Activated naive CD8-positive, alpha-beta T cell treated with anti-CD3 and anti-CD28 coated beads, Interleukin-2, amount 50 U/mL, for 24 hours (primary cell): Measurements from ENCODE around the gene PRKCB.
"Not testable (repeated sequence)": the region's sequence is repeated elsewhere in the genome, so short reads cannot be mapped to it uniquely, and the experiment has no call there.

Experiments
- ATAC-seq: fragments of 150-1000 bp; cut with Tn5 transposase; one replicate; pipeline ENCODE4 v1.10.0; 2021
- DNase-seq: peaks from one replicate; pipeline ENCODE4 v3.0.0; 2021
- H3K27ac Mint-ChIP-seq: one replicate; pipeline ENCODE4 v1.8.0; 2021; ENCODE audit warnings: mild to moderate bottlenecking, mixed read lengths
- H3K27me3 Mint-ChIP-seq: one replicate; pipeline ENCODE4 v1.8.0; 2021; ENCODE audit warnings: mixed read lengths
- H3K36me3 Mint-ChIP-seq: one replicate; pipeline ENCODE4 v1.8.0; 2021; ENCODE audit warnings: low read depth, mixed read lengths
- H3K4me1 Mint-ChIP-seq: one replicate; pipeline ENCODE4 v1.8.0; 2021; ENCODE audit warnings: mixed read lengths
- H3K4me3 Mint-ChIP-seq: one replicate; pipeline ENCODE4 v1.8.0; 2021; ENCODE audit warnings: mild to moderate bottlenecking, moderate library complexity, mixed read lengths
- H3K9me3 Mint-ChIP-seq: one replicate; pipeline ENCODE4 v1.8.0; 2021; ENCODE audit warnings: mixed read lengths

PRKCB gene

DNA sequence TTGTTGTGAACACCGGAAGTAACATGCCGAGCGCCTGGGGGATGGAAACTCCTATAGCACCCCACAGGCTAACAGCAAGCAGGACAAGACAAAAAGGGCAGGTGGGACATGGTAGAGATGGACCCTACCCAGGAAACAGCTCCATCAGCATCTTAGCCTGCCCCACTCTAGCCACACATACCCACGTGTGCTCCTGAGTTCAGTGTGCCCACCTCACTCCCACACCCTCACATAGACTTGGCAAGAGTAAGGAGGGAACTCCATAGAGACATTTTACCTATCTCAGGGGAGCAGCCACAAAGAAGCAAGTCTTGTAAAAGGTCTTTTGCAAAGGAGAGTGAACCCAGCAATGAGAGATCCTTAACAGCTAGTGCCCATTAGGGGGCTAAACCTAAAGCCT is 382.5 kb downstream of the PRKCB start:
- DNase-seq (no peak), ATAC-seq (no peak)
- no peaks in the 10 kb centered on the region for H3K4me1 Mint-ChIP-seq
- H3K36me3 Mint-ChIP-seq: peaks cover 59% of the 10 kb centered on the region
- H3K27me3 Mint-ChIP-seq: no peaks in the 10 kb centered on the region
- H3K4me3 Mint-ChIP-seq: no peak overlapping the region
- H3K9me3 Mint-ChIP-seq: peaks cover 4% of the 10 kb centered on the region
- H3K27ac Mint-ChIP-seq: no peak overlapping the region

DNA sequence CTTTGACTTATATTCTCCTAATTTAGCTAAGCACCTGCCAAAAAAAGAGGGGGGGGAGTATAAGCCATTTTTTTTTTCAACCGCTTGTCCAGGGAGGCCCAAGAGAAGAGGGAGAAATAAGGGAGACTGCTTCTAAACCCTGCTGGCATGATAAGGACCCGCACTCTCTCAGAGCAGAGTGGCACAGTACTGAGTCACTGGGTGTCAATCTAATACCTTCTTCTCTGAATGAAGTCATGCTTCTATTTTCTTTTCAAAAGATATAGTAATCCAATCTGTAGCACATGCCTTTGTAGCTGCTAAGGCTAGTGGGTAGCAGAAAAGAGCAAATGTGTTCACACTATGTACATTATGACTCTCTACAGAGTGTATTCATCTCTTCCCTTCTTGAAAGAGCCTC is 385.4 kb downstream of the PRKCB start:
- peaks cover 7% of the 10 kb centered on the region for H3K9me3 Mint-ChIP-seq
- peaks cover 40% of the 10 kb centered on the region for H3K36me3 Mint-ChIP-seq
- H3K27ac Mint-ChIP-seq: no peak overlapping the region
- no peaks in the 10 kb centered on the region for H3K27me3 Mint-ChIP-seq
- ATAC-seq: no peak
- H3K4me1 Mint-ChIP-seq: no peaks in the 10 kb centered on the region
- no peak for DNase-seq
- H3K4me3 Mint-ChIP-seq: no peak overlapping the region

DNA sequence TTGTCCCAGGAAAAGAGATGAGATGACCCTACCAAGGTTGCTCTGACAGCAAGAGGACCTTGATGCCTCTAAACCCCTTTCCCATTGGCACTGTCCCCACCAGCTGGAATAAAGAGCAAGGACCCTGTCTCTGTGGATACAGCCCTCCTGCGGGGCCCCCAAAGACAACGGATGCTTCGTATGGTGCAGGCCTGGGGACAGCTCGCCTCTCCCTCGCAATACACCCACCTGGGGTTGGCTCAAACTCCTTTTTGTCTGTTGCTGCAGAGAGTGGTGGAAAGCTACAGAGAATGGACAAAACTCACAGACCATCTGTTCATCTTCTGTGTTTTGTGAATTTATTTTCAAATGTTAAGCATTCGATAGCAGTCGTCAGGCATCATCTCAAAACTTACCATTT is 392.7 kb downstream of the PRKCB start:
- Mint-ChIP-seq H3K27me3 (no peaks in the 10 kb centered on the region), H3K9me3 (peaks cover 1% of the 10 kb centered on the region), H3K4me1 (no peaks in the 10 kb centered on the region), H3K36me3 (no peaks in the 10 kb centered on the region), H3K27ac (no peak overlapping the region), H3K4me3 (no peak overlapping the region)
- no peak for DNase-seq
- ATAC-seq: no peak

DNA sequence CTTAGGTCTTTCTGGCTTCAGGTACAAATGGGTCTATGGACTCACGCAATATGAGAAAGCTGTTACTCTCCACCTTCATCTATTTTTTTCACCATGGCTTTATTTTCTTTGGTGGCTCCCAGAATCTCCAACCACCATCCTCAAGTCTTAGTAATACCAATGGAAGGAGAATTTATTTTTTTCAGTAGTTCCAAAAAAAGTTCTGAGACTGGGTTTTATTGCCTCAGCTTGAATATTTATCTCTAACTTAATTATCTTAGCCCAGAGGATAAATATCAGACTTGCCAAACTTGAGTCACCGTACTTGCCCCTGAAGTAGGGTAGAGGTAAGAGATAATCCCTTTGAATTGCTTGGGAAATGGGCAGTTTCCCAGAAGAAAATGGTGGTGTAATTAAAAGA is 397.2 kb downstream of the PRKCB start:
- ATAC-seq: no peak
- Mint-ChIP-seq H3K4me3 (no peak overlapping the region), H3K27me3 (peaks cover 2% of the 10 kb centered on the region), H3K9me3 (peaks cover 4% of the 10 kb centered on the region), H3K4me1 (no peaks in the 10 kb centered on the region), H3K27ac (no peak overlapping the region), H3K36me3 (peaks cover 2% of the 10 kb centered on the region)
- no peak for DNase-seq

DNA sequence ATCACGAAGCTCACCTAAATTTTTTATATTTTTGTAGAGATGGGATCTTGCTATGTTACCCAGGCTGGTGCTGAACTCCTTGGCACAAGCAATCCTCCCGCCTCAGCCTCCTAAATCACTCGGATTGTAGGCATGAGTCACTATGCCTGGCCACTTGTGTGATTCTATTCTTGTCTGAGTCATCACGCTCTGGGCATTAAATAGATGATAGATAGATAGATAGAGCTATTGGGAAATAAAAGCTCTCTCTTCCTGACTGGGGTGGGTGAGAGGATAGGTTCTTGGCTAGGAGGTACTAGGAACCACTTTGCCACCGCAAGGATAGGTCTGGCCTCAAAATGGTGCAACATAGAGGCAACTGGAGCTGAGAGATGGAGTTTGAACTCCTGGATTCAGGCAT is 399.0 kb downstream of the PRKCB start:
- peaks cover 6% of the 10 kb centered on the region for H3K27me3 Mint-ChIP-seq
- H3K36me3 Mint-ChIP-seq: peaks cover 2% of the 10 kb centered on the region
- H3K27ac Mint-ChIP-seq: no peak overlapping the region
- ATAC-seq: no peak
- DNase-seq: no peak
- H3K4me1 Mint-ChIP-seq: no peaks in the 10 kb centered on the region
- H3K4me3 Mint-ChIP-seq: no peak overlapping the region
- peaks cover 19% of the 10 kb centered on the region for H3K9me3 Mint-ChIP-seq

DNA sequence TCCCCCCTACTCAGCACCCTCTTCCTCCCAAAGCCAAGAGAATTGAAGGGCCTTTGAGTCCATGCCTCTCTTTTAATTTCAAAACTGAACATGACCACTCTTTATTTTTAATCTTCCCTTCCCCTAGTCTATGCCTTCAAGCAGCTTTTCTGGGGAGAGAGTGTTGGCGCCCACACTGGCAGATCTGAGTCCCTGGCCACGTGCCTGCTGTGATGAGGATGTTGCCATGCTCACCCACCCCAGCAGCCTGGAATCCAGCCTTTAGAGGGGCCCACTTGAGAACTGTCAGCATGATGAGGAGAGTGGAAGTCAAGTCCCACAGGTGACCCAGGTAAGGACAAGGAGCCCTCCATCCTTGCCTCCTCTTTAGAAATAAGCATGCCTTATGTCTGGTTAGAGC is 400.0 kb downstream of the PRKCB start:
- Mint-ChIP-seq H3K4me1 (no peaks in the 10 kb centered on the region), H3K4me3 (no peak overlapping the region), H3K27ac (no peak overlapping the region), H3K9me3 (peaks cover 19% of the 10 kb centered on the region), H3K27me3 (peaks cover 8% of the 10 kb centered on the region), H3K36me3 (peaks cover 2% of the 10 kb centered on the region)
- ATAC-seq (no peak), DNase-seq (no peak)

DNA sequence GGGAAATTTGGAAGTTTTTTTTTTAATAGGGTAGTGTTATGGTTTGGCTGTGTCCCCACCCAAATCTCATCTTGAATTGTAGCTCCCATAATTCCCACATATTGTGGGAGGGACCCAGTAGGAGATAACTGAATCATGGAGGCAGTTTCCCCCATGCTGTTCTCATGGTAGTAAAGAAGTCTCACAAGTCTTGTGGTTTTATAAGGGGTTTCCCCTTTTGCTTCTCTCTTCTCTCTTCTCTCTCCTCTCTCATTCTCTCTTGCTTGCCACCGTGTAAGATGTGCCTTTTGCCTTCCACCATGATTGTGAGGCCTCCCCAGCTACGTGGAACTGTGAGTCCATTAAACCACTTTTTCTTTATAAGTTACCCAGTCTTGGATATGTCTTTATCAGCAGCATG is 403.1 kb downstream of the PRKCB start:
- not testable (repeated sequence) for H3K4me1 Mint-ChIP-seq, H3K27ac Mint-ChIP-seq, DNase-seq, H3K4me3 Mint-ChIP-seq, H3K36me3 Mint-ChIP-seq, ATAC-seq
- Mint-ChIP-seq H3K9me3 (peaks cover 19% of the 10 kb centered on the region), H3K27me3 (peaks cover 14% of the 10 kb centered on the region)

DNA sequence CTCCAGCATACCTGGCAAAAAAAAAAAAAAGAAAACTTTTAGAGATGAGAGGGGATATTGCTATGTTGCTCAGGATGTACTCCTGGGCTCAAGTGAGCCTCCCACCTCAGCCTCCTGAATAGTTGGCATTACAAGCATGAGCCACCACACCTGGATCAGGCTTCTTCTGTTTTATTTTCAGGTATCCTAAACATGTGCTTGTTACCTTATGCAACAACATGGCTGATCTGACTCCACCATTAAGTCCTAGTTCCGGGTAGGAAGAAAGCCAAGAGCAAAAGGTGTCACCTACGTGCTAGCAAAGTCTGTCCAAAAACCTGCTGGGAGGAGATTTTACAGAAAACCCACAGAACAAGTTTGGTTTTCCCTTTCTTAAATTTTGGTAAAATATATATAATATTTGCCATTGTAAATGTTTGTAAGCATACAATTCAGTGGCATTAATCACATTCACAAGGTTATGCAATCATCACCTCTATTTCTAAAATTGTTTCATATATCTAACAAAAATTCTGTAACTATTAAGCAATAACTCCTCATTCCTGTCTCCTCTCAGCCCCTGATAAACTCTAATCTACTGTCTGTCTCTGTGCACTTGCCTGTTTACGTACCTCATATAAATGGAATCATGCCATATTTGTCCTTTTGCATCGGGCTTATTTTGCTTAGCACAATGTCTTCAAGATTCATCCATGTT is 411.3 kb downstream of the PRKCB start:
- Mint-ChIP-seq H3K4me3 (no peak overlapping the region), H3K27ac (no peak overlapping the region), H3K4me1 (no peaks in the 10 kb centered on the region), H3K27me3 (peaks cover 12% of the 10 kb centered on the region), H3K36me3 (no peaks in the 10 kb centered on the region), H3K9me3 (no peaks in the 10 kb centered on the region)
- ATAC-seq: no peak
- DNase-seq: no peak

DNA sequence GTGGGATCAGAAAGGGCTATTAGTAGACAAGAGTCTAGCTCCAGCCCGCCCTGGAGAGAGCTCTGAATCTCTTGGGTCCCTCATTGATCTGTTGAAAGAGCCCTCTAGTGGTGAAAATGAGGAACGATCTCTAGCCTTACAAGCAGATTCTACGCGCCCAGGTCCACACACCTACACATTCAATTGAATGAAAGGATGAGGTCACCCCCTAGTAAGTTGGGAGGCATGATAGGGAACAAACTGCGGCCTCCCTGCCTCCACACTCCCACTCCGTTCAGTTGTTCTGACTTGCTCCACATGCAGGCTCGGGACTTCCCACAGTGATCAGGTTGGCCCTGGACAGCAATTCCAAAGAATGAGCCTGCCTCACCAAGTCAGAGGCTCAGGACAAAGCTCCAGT is 417.4 kb downstream of the PRKCB start:
- peak; percentile 46 for ATAC-seq
- Mint-ChIP-seq H3K36me3 (no peaks in the 10 kb centered on the region), H3K4me1 (no peaks in the 10 kb centered on the region), H3K4me3 (no peak overlapping the region), H3K9me3 (no peaks in the 10 kb centered on the region), H3K27ac (no peak overlapping the region), H3K27me3 (peaks cover 46% of the 10 kb centered on the region)
- DNase-seq: peak; percentile 18

DNA sequence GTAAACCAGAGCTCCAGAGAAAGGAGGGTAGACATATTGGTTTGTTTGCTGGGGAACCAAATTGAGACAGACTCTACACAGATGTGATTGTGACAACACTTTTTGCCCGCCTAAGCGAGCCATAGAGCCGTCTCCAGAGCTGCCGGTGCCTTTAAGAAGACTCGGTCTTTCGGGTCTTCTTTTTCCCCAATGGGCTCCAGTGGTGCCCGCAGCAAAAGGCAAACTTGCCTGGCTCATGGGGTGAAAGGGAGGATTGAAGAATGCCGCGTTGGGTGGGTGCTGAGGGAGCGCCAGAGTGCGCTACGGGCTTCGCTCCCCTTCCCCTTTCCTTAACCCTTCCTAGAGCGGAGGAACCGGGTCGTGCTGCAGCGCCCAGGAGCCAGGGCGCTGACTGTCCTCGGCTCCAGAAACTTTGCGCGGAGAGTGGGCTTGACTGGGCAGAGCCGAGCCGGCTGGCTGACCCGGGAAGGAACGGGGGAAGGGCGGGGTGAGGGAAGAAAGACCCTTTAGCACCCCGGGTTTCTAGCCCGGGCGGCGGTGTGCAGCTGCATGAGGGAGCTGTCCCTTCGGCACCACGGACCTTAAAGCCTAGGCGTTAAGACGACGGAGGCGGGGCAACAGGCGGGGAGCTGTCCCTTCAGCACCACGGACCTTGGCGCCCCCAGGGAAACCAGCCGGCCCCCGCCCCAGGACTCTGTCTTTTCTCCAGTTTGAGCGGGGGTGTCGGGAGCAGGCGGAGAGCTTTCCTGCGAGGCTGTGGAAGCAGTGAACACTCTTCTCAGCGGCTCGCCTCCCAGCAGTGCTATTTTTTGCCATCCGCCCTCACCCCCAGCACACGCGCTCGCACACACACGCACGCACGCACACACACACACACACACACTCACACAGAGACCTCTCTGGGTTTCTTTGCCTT is 419.9 kb downstream of the PRKCB start, which contains the start of gene CACNG3:
Gene CACNG3 (plus strand): TSS at position 880 of the 916 bp plus-strand sequence. CDS start 420 bp downstream, outside the sequence.
- H3K4me3 Mint-ChIP-seq: no peak within 1 kb of the TSS
- H3K27ac Mint-ChIP-seq: no peak within 1 kb of the TSS
- no peaks in the 10 kb centered on the region for H3K36me3 Mint-ChIP-seq
- H3K4me1 Mint-ChIP-seq: no peaks in the 10 kb centered on the region
- DNase-seq: peak; percentile 65
- peaks cover 53% of the 10 kb centered on the region for H3K27me3 Mint-ChIP-seq
- peak; percentile 52 for ATAC-seq
- no peaks in the 10 kb centered on the region for H3K9me3 Mint-ChIP-seq

DNA sequence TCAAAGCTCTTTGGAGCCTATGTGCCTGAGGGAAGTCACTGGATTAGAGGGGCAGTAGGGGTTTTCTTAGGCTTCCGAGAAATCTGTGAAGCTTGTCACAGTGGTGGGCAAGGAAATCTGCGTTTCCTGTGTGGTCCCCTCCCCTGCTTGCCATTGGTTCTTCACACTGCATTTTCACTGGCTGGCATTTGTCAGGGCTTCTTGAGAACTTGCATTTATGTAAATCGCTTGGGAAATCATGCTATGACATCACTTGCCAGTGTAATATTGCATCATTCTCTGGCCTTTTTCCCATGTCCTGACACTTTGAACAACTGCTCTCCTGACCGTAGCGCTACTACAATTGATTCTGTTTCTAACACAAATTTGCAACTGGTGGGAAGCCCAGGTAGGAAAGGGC is 422.2 kb downstream of the PRKCB start:
- peaks cover 60% of the 10 kb centered on the region for H3K27me3 Mint-ChIP-seq
- no peaks in the 10 kb centered on the region for H3K36me3 Mint-ChIP-seq
- no peak overlapping the region for H3K27ac Mint-ChIP-seq
- H3K4me3 Mint-ChIP-seq: no peak overlapping the region
- no peak for DNase-seq
- H3K4me1 Mint-ChIP-seq: no peaks in the 10 kb centered on the region
- H3K9me3 Mint-ChIP-seq: no peaks in the 10 kb centered on the region
- ATAC-seq: no peak

DNA sequence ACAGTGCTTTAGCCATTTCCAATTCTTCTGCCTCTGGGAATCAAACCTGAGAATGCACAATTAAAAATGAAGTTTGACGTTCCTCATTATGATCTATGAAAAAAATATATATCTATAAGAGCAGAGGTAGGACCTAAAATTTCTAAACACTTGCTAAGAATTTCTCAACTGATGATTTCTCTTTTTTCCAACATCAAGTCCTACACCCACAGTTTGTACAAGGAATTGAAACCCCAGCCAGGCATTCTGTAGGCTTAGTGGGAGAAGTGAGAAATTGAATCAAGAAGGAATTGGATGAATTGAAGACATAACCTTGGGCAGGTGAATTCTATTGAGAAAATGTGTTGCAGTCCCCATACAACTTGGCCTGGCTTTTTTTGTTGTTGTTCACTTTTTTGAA is 423.0 kb downstream of the PRKCB start:
- H3K9me3 Mint-ChIP-seq: no peaks in the 10 kb centered on the region
- H3K4me3 Mint-ChIP-seq: no peak overlapping the region
- ATAC-seq (no peak), DNase-seq (no peak)
- H3K4me1 Mint-ChIP-seq: no peaks in the 10 kb centered on the region
- peaks cover 56% of the 10 kb centered on the region for H3K27me3 Mint-ChIP-seq
- H3K27ac Mint-ChIP-seq: no peak overlapping the region
- H3K36me3 Mint-ChIP-seq: no peaks in the 10 kb centered on the region

DNA sequence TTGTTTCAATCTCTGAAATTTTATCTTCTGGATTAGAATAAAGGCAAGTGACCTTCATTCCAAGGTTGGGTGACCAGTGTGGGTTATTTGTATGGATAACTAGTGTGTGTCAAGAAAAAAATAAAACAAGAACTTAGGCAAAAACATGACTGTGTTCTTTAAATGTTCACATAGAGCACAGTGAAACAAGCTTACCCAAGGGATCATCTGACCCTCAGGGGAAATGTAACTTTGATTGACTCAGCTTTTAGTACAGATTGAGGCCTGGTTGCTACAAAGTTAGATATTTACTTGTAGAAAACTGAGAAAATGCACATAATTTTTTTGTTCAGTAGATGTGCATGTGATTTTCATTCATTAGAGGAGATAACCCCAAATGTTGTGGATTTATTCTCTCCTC is 427.0 kb downstream of the PRKCB start:
- Mint-ChIP-seq H3K4me1 (no peaks in the 10 kb centered on the region), H3K27ac (no peak overlapping the region), H3K27me3 (peaks cover 26% of the 10 kb centered on the region), H3K4me3 (no peak overlapping the region), H3K36me3 (no peaks in the 10 kb centered on the region), H3K9me3 (peaks cover 7% of the 10 kb centered on the region)
- no peak for DNase-seq
- ATAC-seq: no peak
